Stimulated activated CD8-positive, alpha-beta memory T cell treated with anti-CD3 and anti-CD28 coated beads, Interleukin-12 subunit alpha, Interleukin-12 subunit beta, amount 100 ng/mL, for 24 hours (primary cell): ENCODE data around the gene TOMM20L.
"Not testable (repeated sequence)": the region's sequence is repeated elsewhere in the genome, so short reads cannot be mapped to it uniquely, and the experiment has no call there.

ENCODE experiments used
- DNase-seq: peaks from one replicate; pipeline ENCODE4 v3.0.0-alpha.2; 2020; ENCODE audit errors: extremely low read depth

TOMM20L gene

GRCh38 chr14:58395812-58396788, at the start of gene TOMM20L:
TOMM20L (plus strand) TSS chr14:58395930; CDS start chr14:58395958, 28 bp downstream.
- DNase-seq, result peak; percentile 36

GRCh38 chr14:58353516-58354299, 42.0 kb upstream of the TOMM20L start:
- DNase-seq, result no peak

GRCh38 chr14:58354808-58355207, 40.9 kb upstream of the TOMM20L start:
- no peak for DNase-seq

- DNase-seq, result no peak
Measured at GRCh38 chr14:58356268-58356667, 39.5 kb upstream of the TOMM20L start.

GRCh38 chr14:58362272-58362671, 33.5 kb upstream of the TOMM20L start:
- not testable (repeated sequence) for DNase-seq

GRCh38 chr14:58362798-58363412, 32.8 kb upstream of the TOMM20L start:
- DNase-seq, result no peak

- no peak for DNase-seq
Measured at GRCh38 chr14:58364316-58364715, 31.4 kb upstream of the TOMM20L start.

GRCh38 chr14:58367296-58367695, 28.4 kb upstream of the TOMM20L start:
- DNase-seq, result no peak

GRCh38 chr14:58368956-58369355, 26.8 kb upstream of the TOMM20L start:
- no peak for DNase-seq

- no peak for DNase-seq
Measured at GRCh38 chr14:58376791-58377190, 18.9 kb upstream of the TOMM20L start.

- DNase-seq, result no peak
Measured at GRCh38 chr14:58390830-58391229, 4.9 kb upstream of the TOMM20L start.

GRCh38 chr14:58395562-58395811, 243 bp upstream of the TOMM20L start:
- DNase-seq, result no peak

GRCh38 chr14:58397156-58397555, 1.4 kb downstream of the TOMM20L start:
- no peak for DNase-seq

- DNase-seq, result no peak
Measured at GRCh38 chr14:58398495-58398894, 2.8 kb downstream of the TOMM20L start.

GRCh38 chr14:58398895-58399294, 3.2 kb downstream of the TOMM20L start:
- DNase-seq, result no peak

- no peak for DNase-seq
Measured at GRCh38 chr14:58401587-58401986, 5.9 kb downstream of the TOMM20L start.

- no peak for DNase-seq
Measured at GRCh38 chr14:58408681-58409215, 13.0 kb downstream of the TOMM20L start.

GRCh38 chr14:58414845-58415244, 19.1 kb downstream of the TOMM20L start:
- DNase-seq, result no peak

- no peak for DNase-seq
Measured at GRCh38 chr14:58415636-58416547, 20.2 kb downstream of the TOMM20L start.

- not testable (repeated sequence) for DNase-seq
Measured at GRCh38 chr14:58416934-58417333, 21.2 kb downstream of the TOMM20L start.

GRCh38 chr14:58426670-58427280, 31.0 kb downstream of the TOMM20L start:
- peak; percentile 16 for DNase-seq
